ENCODE data around the gene CFAP99.

CFAP99 gene

GRCh38 chr4:2413821-2414610, 4.7 kb upstream of the CFAP99 start:
- no peak for TF ChIP-seq CTCF (IDR thresholded peaks at IDR 0.05; ENCODE audit: control extremely low read depth, extremely low read depth, low read depth, missing control alignments)
- ChIA-PET CTCF (interaction anchor here (0.8 to 6.2 kb wide), 4 partner anchors 12 to 194 kb away, joined by 3 to 34 read pairs (median 14); no protein-coding TSS in a partner anchor), POLR2A (no interaction called here)
- DNase-seq (ENCODE audit: extremely low spot score) = no peak

GRCh38 chr4:2415213-2415612, 3.5 kb upstream of the CFAP99 start:
- no peak for TF ChIP-seq CTCF (IDR thresholded peaks at IDR 0.05; ENCODE audit: control extremely low read depth, extremely low read depth, low read depth, missing control alignments)
- no peak for DNase-seq (ENCODE audit: extremely low spot score)
- POLR2A ChIA-PET = no interaction called here
- CTCF ChIA-PET = interaction anchor here (1.2 to 6.2 kb wide), 4 partner anchors 13 to 195 kb away, joined by 3 to 34 read pairs (median 5); partner anchors contain the start of genes HAUS3 and POLN

GRCh38 chr4:2415881-2416563, 2.7 kb upstream of the CFAP99 start:
- ChIA-PET CTCF (interaction anchor here (1.7 to 6.2 kb wide), 3 partner anchors 14 to 196 kb away, joined by 3 to 34 read pairs (median 7); partner anchors contain the start of genes HAUS3 and POLN), POLR2A (no interaction called here)
- TF ChIP-seq CTCF (IDR thresholded peaks at IDR 0.05; ENCODE audit: control extremely low read depth, extremely low read depth, low read depth, missing control alignments) = no peak
- no peak for DNase-seq (ENCODE audit: extremely low spot score)

GRCh38 chr4:2416564-2417225, 2.1 kb upstream of the CFAP99 start:
- no peak for TF ChIP-seq CTCF (IDR thresholded peaks at IDR 0.05; ENCODE audit: control extremely low read depth, extremely low read depth, low read depth, missing control alignments)
- CTCF ChIA-PET = interaction anchor here (2.3 to 6.2 kb wide), 2 partner anchors 15 to 197 kb away, joined by 7 to 34 read pairs; no protein-coding TSS in a partner anchor
- POLR2A ChIA-PET = no interaction called here
- DNase-seq (ENCODE audit: extremely low spot score) = no peak

GRCh38 chr4:2417226-2417764, 1.5 kb upstream of the CFAP99 start:
- no peak for TF ChIP-seq CTCF (IDR thresholded peaks at IDR 0.05; ENCODE audit: control extremely low read depth, extremely low read depth, low read depth, missing control alignments)
- ChIA-PET CTCF (interaction anchor here (2.3 kb wide), 1 partner anchor 197 kb away, joined by 7 read pairs; no protein-coding TSS in a partner anchor), POLR2A (no interaction called here)
- DNase-seq (ENCODE audit: extremely low spot score) = no peak
